H1 (cell line): Measurements from ENCODE around the gene PPFIA4. TPM values are rescaled to one million over a fixed set of nuclear protein-coding genes. Genes with fewer than 3 reads are reported as not detected.

Experiments used
- CHD1 ChIP-seq: IDR thresholded peaks from 2 replicates; pipeline ENCODE4 v1.6.1; 2012; ENCODE audit warnings: low read depth, low read length, improper control_type of control experiment
- CREB1 ChIP-seq: IDR thresholded peaks from 2 replicates; pipeline ENCODE4 v1.6.1; 2012; ENCODE audit warnings: inconsistent platforms
- EZH2 ChIP-seq: fragments of 200-600 bp; sonication (generic); IDR thresholded peaks from 2 replicates; pipeline ENCODE4 v1.7.1; 2012; ENCODE audit warnings: low read depth, mild to moderate bottlenecking, moderate library complexity, low read length, inconsistent platforms; ENCODE audit not compliant: severe bottlenecking
- NRF1 ChIP-seq: IDR thresholded peaks from 2 replicates; pipeline ENCODE4 v1.6.1; 2011; ENCODE audit warnings: mild to moderate bottlenecking, low read depth, low read length, improper control_type of control experiment
- POLR2AphosphoS5 ChIP-seq: IDR thresholded peaks from 2 replicates; pipeline ENCODE4 v1.6.1; 2011; ENCODE audit warnings: low read depth, low read length
- RNF2 ChIP-seq: fragments of 200-900, 300-1000 bp; sonication (generic); IDR thresholded peaks from 2 replicates; pipeline ENCODE4 v1.7.1; 2016; ENCODE audit warnings: borderline replicate concordance, low read depth, mild to moderate bottlenecking, antibody characterized with exemption, low read length; ENCODE audit not compliant: poor library complexity, severe bottlenecking; ENCODE audit errors: missing control alignments
- SP2 ChIP-seq: IDR thresholded peaks from 2 replicates; pipeline ENCODE4 v1.6.1; 2012; ENCODE audit warnings: mild to moderate bottlenecking, low read length, inconsistent platforms
- TCF12 ChIP-seq: IDR thresholded peaks from 2 replicates; pipeline ENCODE4 v1.6.1; 2011; ENCODE audit warnings: low read depth, mild to moderate bottlenecking, low read length
- YY1 ChIP-seq: IDR thresholded peaks from 2 replicates; pipeline ENCODE4 v1.6.1; 2011; ENCODE audit warnings: low read depth, mild to moderate bottlenecking, low read length
- polyA plus RNA-seq, 7 experiments: library from polyadenylated mRNA; depleted of rRNA in 3 of 7; stranded (reverse) in 5 of 7; unstranded in 2 of 7; fragments of >200 nt in 5 of 7; fragments of 200-250 nt in 2 of 7; gene quantifications; 1 replicate in 5 of 7; 2 replicates in 1 of 7; 4 replicates in 1 of 7; pipeline versions ENCODE4 v1.2.1 to v1.2.3, GENCODE V29; 2011 to 2013; ENCODE audit warnings: missing spikeins in 2 of 7, mixed read lengths in 2 of 7
- total RNA-seq: library from RNA; stranded (reverse); fragmentation: NEBNext Ultra II Directional; extraction: Animal tissue kit (Norgen Biotek cat#: 25700); gene quantifications from 2 replicates; pipeline ENCODE4 v1.2.1, GENCODE V29; 2021
- TF ChIP-seq, protein P1 (sequence below): fragments of 300-600 bp; sonication (generic); IDR thresholded peaks from 2 replicates; pipeline ENCODE4 v1.7.1; 2012; ENCODE audit warnings: low read length, moderate library complexity, mild to moderate bottlenecking, inconsistent platforms; ENCODE audit not compliant: insufficient replicate concordance
- TF ChIP-seq, protein P2 (sequence below): IDR thresholded peaks from 2 replicates; pipeline ENCODE4 v1.6.1; 2012; ENCODE audit warnings: low read length, inconsistent platforms

PPFIA4 gene
- total and polyA plus RNA-seq, 2 of the 8 experiments (the other 6 are each of a cell fraction or from before 2014, with no cell fraction given) = 9.0 to 9.9 TPM

DNA sequence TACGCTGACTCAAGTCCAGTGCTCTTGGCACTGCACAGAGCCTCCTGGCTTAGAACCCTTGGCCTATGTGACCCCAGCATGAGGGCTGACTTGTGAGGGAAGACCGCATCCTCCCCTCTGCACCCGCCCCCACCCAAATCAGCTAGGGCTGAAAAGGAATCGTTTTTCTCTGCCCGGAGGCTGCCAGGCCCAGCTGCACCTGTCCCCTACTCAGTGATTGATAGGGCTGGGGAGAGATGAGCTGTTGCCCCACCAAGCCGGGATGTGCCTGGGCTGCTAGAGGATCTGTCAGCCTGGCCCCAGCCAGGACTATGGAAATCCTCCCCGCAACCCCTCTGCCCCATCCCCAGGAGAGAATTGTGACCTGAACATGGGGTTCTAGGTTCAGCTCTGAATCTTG is 38.9 kb downstream of the PPFIA4 start (continued):
- TF ChIP-seq, protein P1, sequence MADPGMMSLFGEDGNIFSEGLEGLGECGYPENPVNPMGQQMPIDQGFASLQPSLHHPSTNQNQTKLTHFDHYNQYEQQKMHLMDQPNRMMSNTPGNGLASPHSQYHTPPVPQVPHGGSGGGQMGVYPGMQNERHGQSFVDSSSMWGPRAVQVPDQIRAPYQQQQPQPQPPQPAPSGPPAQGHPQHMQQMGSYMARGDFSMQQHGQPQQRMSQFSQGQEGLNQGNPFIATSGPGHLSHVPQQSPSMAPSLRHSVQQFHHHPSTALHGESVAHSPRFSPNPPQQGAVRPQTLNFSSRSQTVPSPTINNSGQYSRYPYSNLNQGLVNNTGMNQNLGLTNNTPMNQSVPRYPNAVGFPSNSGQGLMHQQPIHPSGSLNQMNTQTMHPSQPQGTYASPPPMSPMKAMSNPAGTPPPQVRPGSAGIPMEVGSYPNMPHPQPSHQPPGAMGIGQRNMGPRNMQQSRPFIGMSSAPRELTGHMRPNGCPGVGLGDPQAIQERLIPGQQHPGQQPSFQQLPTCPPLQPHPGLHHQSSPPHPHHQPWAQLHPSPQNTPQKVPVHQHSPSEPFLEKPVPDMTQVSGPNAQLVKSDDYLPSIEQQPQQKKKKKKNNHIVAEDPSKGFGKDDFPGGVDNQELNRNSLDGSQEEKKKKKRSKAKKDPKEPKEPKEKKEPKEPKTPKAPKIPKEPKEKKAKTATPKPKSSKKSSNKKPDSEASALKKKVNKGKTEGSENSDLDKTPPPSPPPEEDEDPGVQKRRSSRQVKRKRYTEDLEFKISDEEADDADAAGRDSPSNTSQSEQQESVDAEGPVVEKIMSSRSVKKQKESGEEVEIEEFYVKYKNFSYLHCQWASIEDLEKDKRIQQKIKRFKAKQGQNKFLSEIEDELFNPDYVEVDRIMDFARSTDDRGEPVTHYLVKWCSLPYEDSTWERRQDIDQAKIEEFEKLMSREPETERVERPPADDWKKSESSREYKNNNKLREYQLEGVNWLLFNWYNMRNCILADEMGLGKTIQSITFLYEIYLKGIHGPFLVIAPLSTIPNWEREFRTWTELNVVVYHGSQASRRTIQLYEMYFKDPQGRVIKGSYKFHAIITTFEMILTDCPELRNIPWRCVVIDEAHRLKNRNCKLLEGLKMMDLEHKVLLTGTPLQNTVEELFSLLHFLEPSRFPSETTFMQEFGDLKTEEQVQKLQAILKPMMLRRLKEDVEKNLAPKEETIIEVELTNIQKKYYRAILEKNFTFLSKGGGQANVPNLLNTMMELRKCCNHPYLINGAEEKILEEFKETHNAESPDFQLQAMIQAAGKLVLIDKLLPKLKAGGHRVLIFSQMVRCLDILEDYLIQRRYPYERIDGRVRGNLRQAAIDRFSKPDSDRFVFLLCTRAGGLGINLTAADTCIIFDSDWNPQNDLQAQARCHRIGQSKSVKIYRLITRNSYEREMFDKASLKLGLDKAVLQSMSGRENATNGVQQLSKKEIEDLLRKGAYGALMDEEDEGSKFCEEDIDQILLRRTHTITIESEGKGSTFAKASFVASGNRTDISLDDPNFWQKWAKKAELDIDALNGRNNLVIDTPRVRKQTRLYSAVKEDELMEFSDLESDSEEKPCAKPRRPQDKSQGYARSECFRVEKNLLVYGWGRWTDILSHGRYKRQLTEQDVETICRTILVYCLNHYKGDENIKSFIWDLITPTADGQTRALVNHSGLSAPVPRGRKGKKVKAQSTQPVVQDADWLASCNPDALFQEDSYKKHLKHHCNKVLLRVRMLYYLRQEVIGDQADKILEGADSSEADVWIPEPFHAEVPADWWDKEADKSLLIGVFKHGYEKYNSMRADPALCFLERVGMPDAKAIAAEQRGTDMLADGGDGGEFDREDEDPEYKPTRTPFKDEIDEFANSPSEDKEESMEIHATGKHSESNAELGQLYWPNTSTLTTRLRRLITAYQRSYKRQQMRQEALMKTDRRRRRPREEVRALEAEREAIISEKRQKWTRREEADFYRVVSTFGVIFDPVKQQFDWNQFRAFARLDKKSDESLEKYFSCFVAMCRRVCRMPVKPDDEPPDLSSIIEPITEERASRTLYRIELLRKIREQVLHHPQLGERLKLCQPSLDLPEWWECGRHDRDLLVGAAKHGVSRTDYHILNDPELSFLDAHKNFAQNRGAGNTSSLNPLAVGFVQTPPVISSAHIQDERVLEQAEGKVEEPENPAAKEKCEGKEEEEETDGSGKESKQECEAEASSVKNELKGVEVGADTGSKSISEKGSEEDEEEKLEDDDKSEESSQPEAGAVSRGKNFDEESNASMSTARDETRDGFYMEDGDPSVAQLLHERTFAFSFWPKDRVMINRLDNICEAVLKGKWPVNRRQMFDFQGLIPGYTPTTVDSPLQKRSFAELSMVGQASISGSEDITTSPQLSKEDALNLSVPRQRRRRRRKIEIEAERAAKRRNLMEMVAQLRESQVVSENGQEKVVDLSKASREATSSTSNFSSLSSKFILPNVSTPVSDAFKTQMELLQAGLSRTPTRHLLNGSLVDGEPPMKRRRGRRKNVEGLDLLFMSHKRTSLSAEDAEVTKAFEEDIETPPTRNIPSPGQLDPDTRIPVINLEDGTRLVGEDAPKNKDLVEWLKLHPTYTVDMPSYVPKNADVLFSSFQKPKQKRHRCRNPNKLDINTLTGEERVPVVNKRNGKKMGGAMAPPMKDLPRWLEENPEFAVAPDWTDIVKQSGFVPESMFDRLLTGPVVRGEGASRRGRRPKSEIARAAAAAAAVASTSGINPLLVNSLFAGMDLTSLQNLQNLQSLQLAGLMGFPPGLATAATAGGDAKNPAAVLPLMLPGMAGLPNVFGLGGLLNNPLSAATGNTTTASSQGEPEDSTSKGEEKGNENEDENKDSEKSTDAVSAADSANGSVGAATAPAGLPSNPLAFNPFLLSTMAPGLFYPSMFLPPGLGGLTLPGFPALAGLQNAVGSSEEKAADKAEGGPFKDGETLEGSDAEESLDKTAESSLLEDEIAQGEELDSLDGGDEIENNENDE = no peak
- no peak for TF ChIP-seq NRF1
- TF ChIP-seq RNF2 = no peak
- no peak for TF ChIP-seq TCF12
- no peak for TF ChIP-seq EZH2
- TF ChIP-seq, protein P2, sequence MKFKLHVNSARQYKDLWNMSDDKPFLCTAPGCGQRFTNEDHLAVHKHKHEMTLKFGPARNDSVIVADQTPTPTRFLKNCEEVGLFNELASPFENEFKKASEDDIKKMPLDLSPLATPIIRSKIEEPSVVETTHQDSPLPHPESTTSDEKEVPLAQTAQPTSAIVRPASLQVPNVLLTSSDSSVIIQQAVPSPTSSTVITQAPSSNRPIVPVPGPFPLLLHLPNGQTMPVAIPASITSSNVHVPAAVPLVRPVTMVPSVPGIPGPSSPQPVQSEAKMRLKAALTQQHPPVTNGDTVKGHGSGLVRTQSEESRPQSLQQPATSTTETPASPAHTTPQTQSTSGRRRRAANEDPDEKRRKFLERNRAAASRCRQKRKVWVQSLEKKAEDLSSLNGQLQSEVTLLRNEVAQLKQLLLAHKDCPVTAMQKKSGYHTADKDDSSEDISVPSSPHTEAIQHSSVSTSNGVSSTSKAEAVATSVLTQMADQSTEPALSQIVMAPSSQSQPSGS = no peak
- TF ChIP-seq CREB1 = no peak
- no peak for TF ChIP-seq YY1
- TF ChIP-seq SP2 = no peak
- no peak for TF ChIP-seq CHD1
- TF ChIP-seq POLR2AphosphoS5 = no peak
